H9 (cell line): Measurements from ENCODE around the gene ARHGDIB. TPM values are rescaled to one million over a fixed set of nuclear protein-coding genes. Genes with fewer than 3 reads are reported as not detected.

Experiments used
- DNase-seq: peaks from one replicate; pipeline ENCODE4 v3.0.0-alpha.2; 2017
- H2AFZ ChIP-seq: one replicate; pipeline ENCODE4 v1.6.1; 2013; ENCODE audit warnings: mild to moderate bottlenecking, low read length, control low read depth, moderate library complexity
- H2AK5ac ChIP-seq: 2 replicates; pipeline ENCODE4 v1.6.1; 2013; ENCODE audit warnings: low read length, control low read depth, mixed read lengths; ENCODE audit not compliant: insufficient read length
- H2BK120ac ChIP-seq: one replicate; pipeline ENCODE4 v1.6.1; 2013; ENCODE audit warnings: low read depth, mild to moderate bottlenecking, low read length, control low read depth, inconsistent platforms; ENCODE audit not compliant: poor library complexity, severe bottlenecking
- H2BK12ac ChIP-seq: 2 replicates; pipeline ENCODE4 v1.6.1; 2013; ENCODE audit warnings: low read length, control low read depth, mixed read lengths, low read depth; ENCODE audit not compliant: insufficient read length
- H2BK15ac ChIP-seq: 2 replicates; pipeline ENCODE4 v1.6.1; 2013; ENCODE audit warnings: low read depth, low read length, control low read depth
- H2BK20ac ChIP-seq: one replicate; pipeline ENCODE4 v1.6.1; 2013; ENCODE audit warnings: low read depth, mild to moderate bottlenecking, low read length, control low read depth, inconsistent platforms; ENCODE audit not compliant: poor library complexity, severe bottlenecking
- H2BK5ac ChIP-seq: 2 replicates; pipeline ENCODE4 v1.6.1; 2013; ENCODE audit warnings: low read length, control low read depth, mixed read lengths; ENCODE audit not compliant: insufficient read length
- H3K14ac ChIP-seq: 2 replicates; pipeline ENCODE4 v1.6.1; 2013; ENCODE audit warnings: low read length, control low read depth; ENCODE audit not compliant: insufficient read depth
- H3K18ac ChIP-seq: 2 replicates; pipeline ENCODE4 v1.6.1; 2013; ENCODE audit warnings: low read depth, mild to moderate bottlenecking, mixed read lengths, low read length, control low read depth; ENCODE audit not compliant: insufficient read length
- H3K23ac ChIP-seq: 2 replicates; pipeline ENCODE4 v1.6.1; 2013; ENCODE audit warnings: low read length, control low read depth, mixed read lengths, low read depth; ENCODE audit not compliant: insufficient read length
- H3K23me2 ChIP-seq: 2 replicates; pipeline ENCODE4 v1.6.1; 2013; ENCODE audit warnings: low read depth, mild to moderate bottlenecking, mixed read lengths, low read length, control low read depth; ENCODE audit not compliant: insufficient read length, poor library complexity, severe bottlenecking
- H3K27ac ChIP-seq: 2 replicates; pipeline ENCODE4 v1.5.1; 2013; ENCODE audit warnings: low read length, control low read depth, mixed read lengths, low read depth; ENCODE audit not compliant: insufficient read length
- H3K27me3 ChIP-seq: 2 replicates; pipeline ENCODE4 v1.6.1; 2013; ENCODE audit warnings: low read length, control low read depth, inconsistent platforms; ENCODE audit not compliant: insufficient read depth
- H3K4ac ChIP-seq: 2 replicates; pipeline ENCODE4 v1.6.1; 2013; ENCODE audit warnings: low read depth, mild to moderate bottlenecking, control low read depth, inconsistent platforms, low read length, moderate library complexity
- H3K4me1 ChIP-seq: 2 replicates; pipeline ENCODE4 v1.6.1; 2013; ENCODE audit warnings: low read length, control low read depth, inconsistent platforms; ENCODE audit not compliant: insufficient read depth
- H3K4me2 ChIP-seq: 2 replicates; pipeline ENCODE4 v1.6.1; 2013; ENCODE audit warnings: low read length, control low read depth, mixed read lengths; ENCODE audit not compliant: insufficient read length, insufficient read depth
- H3K56ac ChIP-seq: 2 replicates; pipeline ENCODE4 v1.6.1; 2013; ENCODE audit warnings: low read depth, mild to moderate bottlenecking, mixed read lengths, low read length, control low read depth; ENCODE audit not compliant: insufficient read length
- H3K79me1 ChIP-seq: 2 replicates; pipeline ENCODE4 v1.6.1; 2013; ENCODE audit warnings: low read depth, mild to moderate bottlenecking, moderate library complexity, low read length, control low read depth, inconsistent platforms; ENCODE audit not compliant: insufficient read depth, poor library complexity, severe bottlenecking
- H3K79me2 ChIP-seq: 2 replicates; pipeline ENCODE4 v1.6.1; 2013; ENCODE audit warnings: low read length, control low read depth, inconsistent platforms; ENCODE audit not compliant: insufficient read depth
- H3K9ac ChIP-seq: 2 replicates; pipeline ENCODE4 v1.6.1; 2013; ENCODE audit warnings: low read length, control low read depth, mixed read lengths; ENCODE audit not compliant: insufficient read length; ENCODE audit errors: extremely low read depth
- H3K9me3 ChIP-seq: one replicate; pipeline ENCODE4 v1.6.1; 2013; ENCODE audit warnings: low read depth, low read length, inconsistent platforms; ENCODE audit not compliant: control insufficient read depth
- H3T11ph ChIP-seq: one replicate; pipeline ENCODE4 v1.6.1; 2013; ENCODE audit warnings: mild to moderate bottlenecking, low read length, control low read depth, inconsistent platforms
- H4K20me1 ChIP-seq: one replicate; pipeline ENCODE4 v1.6.1; 2013; ENCODE audit not compliant: control insufficient read depth, insufficient read length, insufficient read depth
- H4K5ac ChIP-seq: 2 replicates; pipeline ENCODE4 v1.6.1; 2013; ENCODE audit warnings: low read depth, mild to moderate bottlenecking, mixed read lengths, low read length, control low read depth; ENCODE audit not compliant: insufficient read length
- H4K8ac ChIP-seq: replicated peaks from 2 replicates; pipeline ENCODE4 v1.6.1; 2013; ENCODE audit warnings: low read length, control low read depth, mixed read lengths, low read depth; ENCODE audit not compliant: insufficient read length
- H4K91ac ChIP-seq: 2 replicates; pipeline ENCODE4 v1.6.1; 2013; ENCODE audit warnings: low read depth, mild to moderate bottlenecking, moderate library complexity, mixed read lengths, low read length, control low read depth; ENCODE audit not compliant: insufficient read length
- H3K27ac Mint-ChIP-seq, 3 experiments: 2 replicates in 2 of 3; 3 replicates in 1 of 3; pipeline ENCODE4 v1.8.0; 2020 to 2021; ENCODE audit warnings: mixed read lengths in 3 of 3, mild to moderate bottlenecking in 1 of 3, moderate library complexity in 1 of 3
- H3K27me3 Mint-ChIP-seq: 2 replicates; pipeline ENCODE4 v1.8.0; 2021; ENCODE audit warnings: low read depth, mild to moderate bottlenecking, moderate library complexity, mixed read lengths
- H3K36me3 Mint-ChIP-seq, 3 experiments: 2 replicates in 2 of 3; 3 replicates in 1 of 3; pipeline ENCODE4 v1.8.0; 2020 to 2021; ENCODE audit warnings: low read depth in 3 of 3, mixed read lengths in 3 of 3; ENCODE audit not compliant: insufficient read depth in 1 of 3
- H3K4me1 Mint-ChIP-seq, 2 experiments: 2 replicates each; pipeline ENCODE4 v1.8.0; 2020; ENCODE audit warnings: mixed read lengths in 2 of 2
- H3K4me3 Mint-ChIP-seq, 2 experiments: 2 replicates in 1 of 2; 3 replicates in 1 of 2; pipeline ENCODE4 v1.8.0; 2020 to 2021; ENCODE audit warnings: mild to moderate bottlenecking in 2 of 2, mixed read lengths in 2 of 2, moderate library complexity in 1 of 2
- H3K9me3 Mint-ChIP-seq, 2 experiments: 2 replicates in 1 of 2; 3 replicates in 1 of 2; pipeline ENCODE4 v1.8.0; 2020; ENCODE audit warnings: mild to moderate bottlenecking in 2 of 2, mixed read lengths in 2 of 2, moderate library complexity in 1 of 2
- WGBS: extraction: QIAGEN DNeasy Blood & Tissue Kit; methylation state at CpG from one replicate; pipeline ENCODE4 v1.1.7; 2013; ENCODE audit warnings: missing lambda C conversion rate, low lambda C conversion rate, mixed read lengths; ENCODE audit not compliant: insufficient read length; ENCODE audit errors: extremely low coverage; 5-methylcytosine and 5-hydroxymethylcytosine counted together
- total RNA-seq: library from RNA; stranded (reverse); gene quantifications from 2 replicates; pipeline ENCODE4 v1.2.1, GENCODE V29; 2021
- TF ChIP-seq, protein P1 (sequence below): fragments of 200-600 bp; sonication (generic); conservative IDR thresholded peaks from 3 replicates; pipeline ENCODE4 v1.8.0; 2021; ENCODE audit warnings: antibody characterized with exemption, mild to moderate bottlenecking

Gene ARHGDIB
- total RNA-seq, 1 experiment from 2014 or later = 0.44 TPM

GRCh38 chr12:14921218-14921617 lies 40.2 kb downstream of the ARHGDIB start:
- WGBS = no CpG with 5 or more reads among the region's 2 CpGs
- H3K27ac Mint-ChIP-seq = no peak overlapping the region
- no peak overlapping the region for H3K4me3 Mint-ChIP-seq
- no peaks in the 10 kb centered on the region for H3K9me3 Mint-ChIP-seq
- Histone ChIP-seq H2BK120ac (no peak overlapping the region), H3K9me3 (no peaks in the 10 kb centered on the region), H3K4me2 (no peak overlapping the region), H2BK15ac (no peak overlapping the region), H4K5ac (no peak overlapping the region), H3K79me2 (no peaks in the 10 kb centered on the region; the same call in 1 of the 2 replicates), H2BK12ac (no peak overlapping the region), H3T11ph (no peak overlapping the region), H2AK5ac (no peak overlapping the region), H3K4ac (no peak overlapping the region), H3K18ac (no peak overlapping the region), H4K20me1 (no peaks in the 10 kb centered on the region), H3K9ac (no peak overlapping the region), H3K23ac (no peak overlapping the region), H3K56ac (no peak overlapping the region), H3K27me3 (no peaks in the 10 kb centered on the region), H3K14ac (no peak overlapping the region), H3K27ac (no peak overlapping the region), H2AFZ (no peak overlapping the region), H2BK20ac (no peak overlapping the region), H3K79me1 (no peaks in the 10 kb centered on the region), H4K8ac (no peak overlapping the region), H2BK5ac (no peak overlapping the region), H3K4me1 (no peaks in the 10 kb centered on the region), H4K91ac (no peak overlapping the region), H3K23me2 (no peaks in the 10 kb centered on the region)
- DNase-seq = no peak
- TF ChIP-seq, protein P1, sequence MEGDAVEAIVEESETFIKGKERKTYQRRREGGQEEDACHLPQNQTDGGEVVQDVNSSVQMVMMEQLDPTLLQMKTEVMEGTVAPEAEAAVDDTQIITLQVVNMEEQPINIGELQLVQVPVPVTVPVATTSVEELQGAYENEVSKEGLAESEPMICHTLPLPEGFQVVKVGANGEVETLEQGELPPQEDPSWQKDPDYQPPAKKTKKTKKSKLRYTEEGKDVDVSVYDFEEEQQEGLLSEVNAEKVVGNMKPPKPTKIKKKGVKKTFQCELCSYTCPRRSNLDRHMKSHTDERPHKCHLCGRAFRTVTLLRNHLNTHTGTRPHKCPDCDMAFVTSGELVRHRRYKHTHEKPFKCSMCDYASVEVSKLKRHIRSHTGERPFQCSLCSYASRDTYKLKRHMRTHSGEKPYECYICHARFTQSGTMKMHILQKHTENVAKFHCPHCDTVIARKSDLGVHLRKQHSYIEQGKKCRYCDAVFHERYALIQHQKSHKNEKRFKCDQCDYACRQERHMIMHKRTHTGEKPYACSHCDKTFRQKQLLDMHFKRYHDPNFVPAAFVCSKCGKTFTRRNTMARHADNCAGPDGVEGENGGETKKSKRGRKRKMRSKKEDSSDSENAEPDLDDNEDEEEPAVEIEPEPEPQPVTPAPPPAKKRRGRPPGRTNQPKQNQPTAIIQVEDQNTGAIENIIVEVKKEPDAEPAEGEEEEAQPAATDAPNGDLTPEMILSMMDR = no peak
- H3K27me3 Mint-ChIP-seq = no peaks in the 10 kb centered on the region
- H3K36me3 Mint-ChIP-seq = no peaks in the 10 kb centered on the region
- H3K4me1 Mint-ChIP-seq = no peaks in the 10 kb centered on the region
